HCT116 (cell line): Measurements from ENCODE around the gene UBE2G2. TPM values are rescaled to one million over a fixed set of nuclear protein-coding genes. Genes with fewer than 3 reads are reported as not detected.

Experiments used
- ATAC-seq: fragments of 200-7000 bp; cut with Tn5 transposase; 2 replicates; pipeline ENCODE4 v1.9.1; 2020; ENCODE audit warnings: mild to moderate bottlenecking, moderate library complexity
- BruUV-seq: library from RNA; stranded (reverse); fragments of 400-500 nt; replicated peaks from 2 replicates; lab custom pipeline; 2021; lab: Mats Ljungman, UMichigan
- CTCF ChIA-PET: fragments of 300-600 bp; sonication (Branson Sonifier 250); formaldehyde crosslinking; loops from one replicate; lab custom pipeline; 2021; ENCODE audit warnings: antibody characterized with exemption; lab: Charles Lee
- POLR2A ChIA-PET: fragments of 300-600, 350-600 bp; sonication (Branson Sonifier 250); formaldehyde crosslinking; loops from one replicate; lab custom pipeline; 2021; ENCODE audit warnings: antibody characterized with exemption; lab: Charles Lee
- RAD21 ChIA-PET, 2 experiments: fragments of 300-600 bp; sonication (Branson Sonifier 250); formaldehyde crosslinking; loops; one replicate each; lab custom pipeline; 2023; ENCODE audit warnings: low total read pairs in 2 of 2; ENCODE audit not compliant: uncharacterized antibody in 2 of 2, unreplicated experiment in 2 of 2, low non-redundant PET in 1 of 2; lab: Charles Lee
- DNase-seq: peaks from one replicate; pipeline ENCODE4 v3.0.0-alpha.2; 2010; ENCODE audit warnings: low read depth, low spot score
- H2AFZ ChIP-seq: fragments of 200-600 bp; shearing (Covaris generic), sonication (generic); 2 replicates; pipeline ENCODE4 v1.6.1; 2017; ENCODE audit warnings: low read depth, mixed run types, mixed read lengths, antibody characterized with exemption, low read length; ENCODE audit not compliant: poor library complexity, severe bottlenecking
- H3K27ac ChIP-seq: 2 replicates; pipeline ENCODE4 v1.5.1; 2012; ENCODE audit warnings: low read depth, low read length
- H3K27me3 ChIP-seq: fragments of 200-600 bp; sonication (generic); 2 replicates; pipeline ENCODE4 v1.6.1; 2016; ENCODE audit warnings: mixed run types, low read length, mixed read lengths; ENCODE audit not compliant: insufficient read depth
- H3K36me3 ChIP-seq, 2 experiments: fragments of 200-500 bp in 1 of 2; fragments of 200-600 bp in 1 of 2; sonication (Bioruptor generic) in 1 of 2; sonication (generic) in 1 of 2; 2 replicates each; pipeline versions ENCODE4 v1.5.1 to v1.6.1; 2014 to 2016; ENCODE audit warnings: low read length in 2 of 2, inconsistent platforms in 1 of 2, mixed read lengths in 1 of 2, mixed run types in 1 of 2; ENCODE audit not compliant: insufficient read depth in 2 of 2, control insufficient read depth in 1 of 2
- H3K4me1 ChIP-seq, 2 experiments: fragments of 200-600 bp in 1 of 2; sonication (generic) in 1 of 2; 2 replicates each; pipeline versions ENCODE4 v1.5.1 to v1.6.1; 2012 to 2017; ENCODE audit warnings: low read length in 2 of 2, inconsistent platforms in 1 of 2, mild to moderate bottlenecking in 1 of 2, mixed read lengths in 1 of 2, mixed run types in 1 of 2, moderate library complexity in 1 of 2; ENCODE audit not compliant: insufficient read depth in 2 of 2, control insufficient read depth in 1 of 2
- H3K4me2 ChIP-seq: fragments of 200-600 bp; sonication (generic); 2 replicates; pipeline ENCODE4 v1.6.1; 2017; ENCODE audit warnings: mixed run types, low read length, mixed read lengths
- H3K4me3 ChIP-seq, 2 experiments: fragments of 200-600 bp in 1 of 2; sonication (generic) in 1 of 2; replicated peaks in 1 of 2; 2 replicates each; pipeline ENCODE4 v1.5.1; 2011 to 2016; ENCODE audit warnings: low read length in 2 of 2, control low read depth in 1 of 2, low read depth in 1 of 2, mild to moderate bottlenecking in 1 of 2, mixed read lengths in 1 of 2, mixed run types in 1 of 2
- H3K79me2 ChIP-seq: fragments of 200-600 bp; sonication (generic); 2 replicates; pipeline ENCODE4 v1.6.1; 2017; ENCODE audit warnings: mild to moderate bottlenecking, mixed run types, low read length, moderate library complexity, mixed read lengths; ENCODE audit not compliant: insufficient read depth
- H3K9ac ChIP-seq: fragments of 200-600 bp; sonication (generic); 2 replicates; pipeline ENCODE4 v1.6.1; 2016; ENCODE audit warnings: low read length, mixed read lengths
- H3K9me2 ChIP-seq: fragments of 200-600 bp; sonication (generic), shearing (Covaris generic); 2 replicates; pipeline ENCODE4 v1.6.1; 2017; ENCODE audit warnings: mixed run types, mild to moderate bottlenecking, moderate library complexity; ENCODE audit not compliant: insufficient read depth
- H3K9me3 ChIP-seq, 2 experiments: fragments of 200-500 bp in 1 of 2; fragments of 200-600 bp in 1 of 2; sonication (Bioruptor generic) in 1 of 2; sonication (generic) in 1 of 2; 2 replicates each; pipeline ENCODE4 v1.6.1; 2014 to 2017; ENCODE audit warnings: low read length in 2 of 2, mixed read lengths in 2 of 2, inconsistent platforms in 1 of 2, low read depth in 1 of 2, mild to moderate bottlenecking in 1 of 2, mixed run types in 1 of 2, moderate library complexity in 1 of 2; ENCODE audit not compliant: control insufficient read depth in 1 of 2, insufficient read depth in 1 of 2
- H4K20me1 ChIP-seq: fragments of 200-600 bp; sonication (generic), shearing (Covaris generic); 2 replicates; pipeline ENCODE4 v1.6.1; 2017; ENCODE audit warnings: mixed run types, mild to moderate bottlenecking, moderate library complexity; ENCODE audit not compliant: insufficient read depth
- ATF3 ChIP-seq: IDR thresholded peaks from 2 replicates; pipeline ENCODE4 v1.6.1; 2012
- CTCF ChIP-seq, 3 experiments: fragments of 200-600 bp in 1 of 3; sonication (generic) in 1 of 3; IDR thresholded peaks in 2 of 3; conservative IDR thresholded peaks in 1 of 3; 2 replicates each; pipeline ENCODE4 v1.5.1; 2012 to 2017; ENCODE audit warnings: low read depth in 2 of 3, low read length in 2 of 3, antibody characterized with exemption in 1 of 3, borderline replicate concordance in 1 of 3, control low read depth in 1 of 3, mild to moderate bottlenecking in 1 of 3, mixed read lengths in 1 of 3, mixed run types in 1 of 3, moderate library complexity in 1 of 3; ENCODE audit not compliant: insufficient read depth in 1 of 3
- ELF1 ChIP-seq: IDR thresholded peaks from 2 replicates; pipeline ENCODE4 v1.6.1; 2012; ENCODE audit warnings: low read depth, borderline replicate concordance
- EZH2phosphoT487 ChIP-seq: fragments of 200-600 bp; IDR thresholded peaks from 2 replicates; pipeline ENCODE4 v1.6.1; 2018; ENCODE audit warnings: antibody characterized with exemption, borderline replicate concordance
- POLR2A ChIP-seq: IDR thresholded peaks from 2 replicates; pipeline ENCODE4 v1.7.0; 2011; ENCODE audit warnings: borderline replicate concordance; ENCODE audit not compliant: insufficient read depth, insufficient read length; ENCODE audit errors: extremely low read depth
- RAD21 ChIP-seq: IDR thresholded peaks from 2 replicates; pipeline ENCODE4 v1.6.1; 2012; ENCODE audit warnings: low read depth, mild to moderate bottlenecking
- SIN3A ChIP-seq: IDR thresholded peaks from 2 replicates; pipeline ENCODE4 v1.6.1; 2012; ENCODE audit warnings: low read depth
- YY1 ChIP-seq: IDR thresholded peaks from 2 replicates; pipeline ENCODE4 v1.6.1; 2011; ENCODE audit warnings: low read length, low read depth, moderate library complexity, mild to moderate bottlenecking; ENCODE audit not compliant: insufficient replicate concordance; ENCODE audit errors: extremely low read depth
- ZFX ChIP-seq: fragments of 450-650 bp; IDR thresholded peaks from 2 replicates; pipeline ENCODE4 v1.6.1; 2017
- intact Hi-C: fragments of 100-400 bp; cut with micrococcal nuclease; formaldehyde crosslinking; loops from 2 replicates; pipeline ENCODE4 v1.10.0; 2022
- total RNA-seq: library from RNA; stranded (reverse); gene quantifications from one replicate; pipeline ENCODE4 v1.2.1, GENCODE V29; 2021; ENCODE audit not compliant: unreplicated experiment
- TF ChIP-seq, protein P1 (sequence below): IDR thresholded peaks from 2 replicates; pipeline ENCODE4 v1.6.1; 2011; ENCODE audit warnings: mild to moderate bottlenecking, low read length, moderate library complexity; ENCODE audit not compliant: insufficient replicate concordance; ENCODE audit errors: extremely low read depth

Gene UBE2G2
- total RNA-seq, 1 experiment from 2014 or later: 86.5 TPM

GRCh38 chr21:44736291-44737004 lies 65.2 kb downstream of the UBE2G2 start:
- Histone ChIP-seq H3K79me2 (no peaks in the 10 kb centered on the region), H3K9ac (no peak overlapping the region), H3K9me3 (no peaks in the 10 kb centered on the region), H3K27me3 (no peaks in the 10 kb centered on the region), H3K27ac (no peak overlapping the region), H3K36me3 (no peaks in the 10 kb centered on the region), H3K4me2 (no peak overlapping the region), H3K9me2 (no peaks in the 10 kb centered on the region), H4K20me1 (no peaks in the 10 kb centered on the region), H2AFZ (no peak overlapping the region)
- no TSS peak for BruUV-seq
- CTCF ChIA-PET: no interaction called here
- RAD21 ChIA-PET: no interaction called here
- intact Hi-C loops: no loop called here
- ATAC-seq (no peak), DNase-seq (no peak)
- TF ChIP-seq RAD21 (no peak), YY1 (no peak), POLR2A (no peak), ELF1 (no peak), EZH2phosphoT487 (no peak), CTCF (IDR thresholded peaks at IDR 0.05 in 2 of 3, conservative IDR thresholded peaks at IDR 0.05 in 1 of 3; ENCODE audit: borderline replicate concordance in 1 of 3, insufficient read depth in 1 of 3, low read depth in 2 of 3, low read length in 2 of 3) (no peak), ATF3 (no peak), SIN3A (no peak), ZFX (no peak)
- TF ChIP-seq, protein P1, sequence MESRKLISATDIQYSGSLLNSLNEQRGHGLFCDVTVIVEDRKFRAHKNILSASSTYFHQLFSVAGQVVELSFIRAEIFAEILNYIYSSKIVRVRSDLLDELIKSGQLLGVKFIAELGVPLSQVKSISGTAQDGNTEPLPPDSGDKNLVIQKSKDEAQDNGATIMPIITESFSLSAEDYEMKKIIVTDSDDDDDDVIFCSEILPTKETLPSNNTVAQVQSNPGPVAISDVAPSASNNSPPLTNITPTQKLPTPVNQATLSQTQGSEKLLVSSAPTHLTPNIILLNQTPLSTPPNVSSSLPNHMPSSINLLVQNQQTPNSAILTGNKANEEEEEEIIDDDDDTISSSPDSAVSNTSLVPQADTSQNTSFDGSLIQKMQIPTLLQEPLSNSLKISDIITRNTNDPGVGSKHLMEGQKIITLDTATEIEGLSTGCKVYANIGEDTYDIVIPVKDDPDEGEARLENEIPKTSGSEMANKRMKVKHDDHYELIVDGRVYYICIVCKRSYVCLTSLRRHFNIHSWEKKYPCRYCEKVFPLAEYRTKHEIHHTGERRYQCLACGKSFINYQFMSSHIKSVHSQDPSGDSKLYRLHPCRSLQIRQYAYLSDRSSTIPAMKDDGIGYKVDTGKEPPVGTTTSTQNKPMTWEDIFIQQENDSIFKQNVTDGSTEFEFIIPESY: no peak
- TF ChIP-seq, all 23 proteins: peak for 0
- Histone ChIP-seq H3K4me1 (no peaks in the 10 kb centered on the region), H3K4me3 (no peak overlapping the region)
- POLR2A ChIA-PET: no interaction called here
